Measurements from ENCODE around the gene G2E3.

G2E3 gene

GRCh38 chr14:30645600-30645999 lies 86.6 kb downstream of the G2E3 start:
- DNase-seq (ENCODE audit: low read depth, low spot score): no peak
- no peak overlapping the region for H3K27ac ChIP-seq

GRCh38 chr14:30648471-30648870 lies 89.5 kb downstream of the G2E3 start:
- H3K27ac ChIP-seq: no peak overlapping the region
- no peak for DNase-seq (ENCODE audit: low read depth, low spot score)

- DNase-seq (ENCODE audit: low read depth, low spot score): no peak
- H3K27ac ChIP-seq: no peak overlapping the region
These were observed 93.0 kb downstream of the G2E3 start for GRCh38 chr14:30651937-30652336.

GRCh38 chr14:30655124-30655523 lies 96.2 kb downstream of the G2E3 start:
- no peak for DNase-seq (ENCODE audit: low read depth, low spot score)
- peak overlapping the region; percentile 2 for H3K27ac ChIP-seq

GRCh38 chr14:30655658-30656057 lies 96.7 kb downstream of the G2E3 start:
- H3K27ac ChIP-seq: peak overlapping the region; percentile 2
- no peak for DNase-seq (ENCODE audit: low read depth, low spot score)

GRCh38 chr14:30656190-30656632 lies 97.3 kb downstream of the G2E3 start:
- H3K27ac ChIP-seq: no peak overlapping the region
- no peak for DNase-seq (ENCODE audit: low read depth, low spot score)

GRCh38 chr14:30657050-30657449 lies 98.1 kb downstream of the G2E3 start:
- H3K27ac ChIP-seq: no peak overlapping the region
- no peak for DNase-seq (ENCODE audit: low read depth, low spot score)

- no peak overlapping the region for H3K27ac ChIP-seq
- no peak for DNase-seq (ENCODE audit: low read depth, low spot score)
These were observed 98.7 kb downstream of the G2E3 start for GRCh38 chr14:30657606-30658163.

GRCh38 chr14:30658645-30659044 lies 99.7 kb downstream of the G2E3 start:
- no peak for DNase-seq (ENCODE audit: low read depth, low spot score)
- H3K27ac ChIP-seq: no peak overlapping the region

GRCh38 chr14:30669594-30669993 lies 110.6 kb downstream of the G2E3 start:
- H3K27ac ChIP-seq: no peak overlapping the region
- no peak for DNase-seq (ENCODE audit: low read depth, low spot score)
